ENCODE data around the gene KYNU.

The KYNU gene

DNA sequence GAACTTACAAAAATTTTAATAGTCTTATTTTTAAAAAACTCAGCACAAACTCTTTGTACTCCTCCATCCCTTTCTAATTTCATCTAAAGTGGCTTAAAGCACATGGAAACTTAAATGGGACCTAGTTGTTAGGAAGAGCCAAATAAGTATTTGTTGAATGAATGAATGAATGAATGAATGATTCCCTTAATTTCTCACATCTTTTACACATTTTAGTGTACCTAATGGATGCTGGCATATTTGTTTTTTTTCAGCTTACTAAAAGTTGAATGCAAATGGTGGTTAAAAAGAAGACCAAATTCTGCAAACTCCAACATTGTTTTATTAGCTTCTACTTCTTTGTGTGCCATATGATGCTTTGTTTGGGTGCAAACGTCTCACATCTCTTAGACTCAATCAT is 89.6 kb downstream of the KYNU start:
- DNase-seq = no peak

DNA sequence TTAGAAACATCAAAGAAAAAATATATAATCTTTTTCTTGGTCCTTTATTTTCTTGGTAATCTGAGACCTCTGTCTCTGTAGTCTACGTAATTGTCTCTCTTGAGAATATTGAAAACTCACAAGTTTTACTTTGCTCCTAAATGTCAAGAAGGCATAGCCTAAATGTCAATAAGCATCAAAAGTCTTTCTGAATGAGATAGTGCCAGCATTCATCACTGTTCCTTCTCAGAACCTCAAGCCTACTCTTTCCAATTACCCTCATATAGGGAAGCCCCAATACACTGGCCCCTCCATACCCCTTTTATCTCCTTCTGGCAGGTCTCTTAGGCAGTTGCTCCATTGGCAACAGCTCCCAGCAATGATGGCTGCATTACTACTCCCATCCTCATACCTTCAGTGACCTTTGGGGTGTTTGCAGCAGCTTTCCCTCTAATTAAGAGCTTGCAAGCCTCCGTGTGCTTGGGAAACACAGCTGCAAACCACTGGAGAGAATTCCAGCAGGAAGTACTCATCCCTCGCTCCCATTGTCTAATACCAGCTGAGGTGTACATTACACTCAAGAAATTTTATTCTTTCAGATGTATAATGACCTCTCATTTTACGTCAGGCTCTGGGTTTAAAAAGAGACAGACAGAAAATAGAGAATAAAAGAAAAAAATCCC is 95.8 kb downstream of the KYNU start:
- DNase-seq = no peak

DNA sequence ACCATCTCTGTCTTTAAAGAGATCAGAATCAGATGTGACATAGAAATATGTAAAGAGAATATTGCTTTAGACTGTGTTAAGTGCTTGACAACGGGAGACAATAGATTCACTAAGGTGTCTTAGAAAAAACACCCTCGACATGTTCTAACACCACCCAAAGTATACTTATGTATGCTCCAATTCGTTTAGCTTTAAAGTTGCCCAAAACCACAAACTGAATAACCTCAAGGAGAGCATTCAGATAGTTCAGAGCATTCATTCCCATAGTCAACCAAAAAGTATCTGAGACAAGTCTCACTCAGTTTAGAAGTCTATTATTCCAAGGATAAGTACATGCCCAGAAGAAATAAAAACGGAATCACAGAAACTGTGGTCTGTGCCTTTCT is 96.4 kb downstream of the KYNU start:
- no peak for DNase-seq

DNA sequence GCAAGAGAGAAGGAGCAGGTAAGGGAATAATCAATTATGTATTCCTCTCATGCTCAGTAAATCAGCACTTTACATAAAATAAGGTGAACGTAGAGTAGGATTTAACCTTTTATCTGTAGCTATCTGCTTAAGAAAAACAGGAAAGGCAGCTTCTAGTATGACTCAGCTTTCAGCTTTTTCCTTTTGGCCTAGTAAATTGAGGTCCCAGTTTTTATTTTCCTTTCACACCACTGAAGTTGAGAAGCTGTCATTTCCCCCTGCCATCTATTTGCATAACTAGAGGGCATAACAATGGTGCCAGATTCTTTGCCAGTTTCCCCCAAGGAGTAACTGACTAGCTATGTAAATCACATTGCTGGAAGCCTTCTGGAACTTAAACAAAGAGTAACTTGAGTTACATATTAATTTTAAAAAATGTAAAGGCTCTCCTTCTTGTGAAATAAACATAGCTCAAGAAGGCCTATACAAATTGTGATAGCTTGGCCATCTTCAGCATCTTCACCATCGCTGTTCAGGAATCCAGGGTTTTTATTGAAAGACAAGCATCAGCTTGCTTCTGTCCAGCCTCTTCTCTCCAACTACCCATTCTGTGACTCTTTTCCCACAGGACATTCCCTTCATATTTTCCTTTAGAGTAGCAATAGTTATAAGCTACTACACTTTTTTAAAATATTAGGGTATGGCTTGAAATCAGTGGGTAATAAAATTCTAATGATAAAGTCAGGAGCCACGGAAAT is 97.0 kb downstream of the KYNU start:
- DNase-seq = no peak

DNA sequence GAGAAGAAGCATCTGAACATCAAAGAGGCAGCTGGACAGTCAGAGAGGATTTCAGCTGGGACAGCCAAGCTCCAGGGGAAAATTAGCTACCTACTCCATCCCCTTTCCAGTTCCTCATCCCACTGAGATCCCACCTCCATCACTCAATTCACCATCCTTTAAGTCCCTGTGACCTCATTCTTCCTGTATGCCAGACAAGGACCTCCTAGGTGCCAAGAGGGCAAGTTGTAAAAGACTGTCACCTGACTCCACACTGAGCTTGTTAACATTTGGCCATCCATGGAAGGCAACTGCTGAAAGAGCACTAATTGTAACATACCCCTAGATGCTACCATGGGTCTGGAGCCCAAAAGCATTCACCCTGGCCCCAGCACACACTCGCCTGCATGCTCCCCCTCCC is 97.8 kb downstream of the KYNU start:
- no peak for DNase-seq

DNA sequence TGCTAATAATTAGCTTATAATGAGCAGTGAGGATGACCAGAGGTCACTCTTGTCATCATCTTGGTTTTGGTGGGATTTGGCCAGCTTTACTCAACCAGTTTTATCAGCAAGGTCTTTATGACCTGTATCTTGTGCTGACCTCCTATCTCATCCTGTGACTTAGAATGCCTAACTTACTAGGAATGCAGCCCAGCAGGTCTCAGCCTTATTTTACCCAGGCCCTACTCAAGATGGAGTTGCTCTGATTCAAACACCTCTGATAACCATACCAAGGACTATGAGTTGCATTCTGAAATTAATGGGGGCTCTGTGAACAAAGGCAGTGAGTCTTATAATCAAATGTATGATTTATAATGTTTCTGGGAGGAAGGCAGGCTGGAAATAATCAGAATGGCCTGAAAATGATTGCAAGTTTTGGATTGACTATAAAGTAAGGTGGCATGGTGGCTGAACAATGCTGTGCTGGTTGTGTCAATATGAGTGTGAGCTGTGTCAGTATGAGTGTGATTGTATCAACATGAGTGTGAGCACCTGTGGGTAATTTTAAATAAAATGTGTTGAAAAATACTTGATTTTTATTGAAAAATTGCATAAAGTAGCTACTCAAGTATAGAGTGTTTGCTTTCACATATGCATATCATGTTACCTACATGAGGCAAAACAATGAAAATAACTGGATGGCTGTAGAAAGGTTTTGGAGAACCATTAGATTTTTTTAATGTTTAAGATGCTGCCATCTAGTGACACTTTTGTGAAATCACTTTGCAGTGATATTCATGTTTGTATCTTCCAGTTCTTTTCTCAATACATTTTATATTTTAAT is 103.0 kb downstream of the KYNU start:
- DNase-seq = no peak

DNA sequence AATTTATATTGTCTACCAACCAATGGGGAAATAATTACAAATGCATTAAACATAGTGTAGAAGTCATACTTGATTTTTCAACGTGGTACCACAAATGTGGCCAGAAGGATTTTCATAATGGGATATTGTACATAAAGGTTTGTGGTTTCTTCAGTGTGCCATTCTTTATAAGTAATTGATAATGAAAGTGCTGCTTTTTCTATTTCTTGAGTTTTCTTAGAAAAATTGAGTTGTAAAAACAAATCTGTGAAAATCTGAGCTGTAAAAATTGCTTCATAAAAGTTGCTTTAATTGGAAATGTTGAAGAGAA is 103.6 kb downstream of the KYNU start:
- no peak for DNase-seq

DNA sequence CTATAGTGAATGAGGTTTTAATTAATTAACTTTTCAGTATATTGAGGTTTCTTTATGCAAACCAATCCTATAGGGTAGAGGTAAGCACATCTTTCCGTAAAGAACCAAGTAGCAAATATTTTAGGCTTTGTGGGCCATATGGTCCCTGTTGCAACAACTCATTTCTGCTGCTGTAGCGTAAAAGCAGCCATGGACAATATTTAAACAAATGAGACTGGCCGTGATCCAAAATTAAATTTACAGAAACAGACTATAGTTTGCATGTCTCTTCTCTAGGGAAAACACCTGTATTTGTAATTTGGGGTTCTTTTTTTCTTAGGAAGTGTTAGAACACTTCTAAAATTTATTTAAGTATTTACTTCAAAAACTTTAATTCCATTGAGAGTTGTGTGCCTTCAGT is 104.3 kb downstream of the KYNU start:
- no peak for DNase-seq

DNA sequence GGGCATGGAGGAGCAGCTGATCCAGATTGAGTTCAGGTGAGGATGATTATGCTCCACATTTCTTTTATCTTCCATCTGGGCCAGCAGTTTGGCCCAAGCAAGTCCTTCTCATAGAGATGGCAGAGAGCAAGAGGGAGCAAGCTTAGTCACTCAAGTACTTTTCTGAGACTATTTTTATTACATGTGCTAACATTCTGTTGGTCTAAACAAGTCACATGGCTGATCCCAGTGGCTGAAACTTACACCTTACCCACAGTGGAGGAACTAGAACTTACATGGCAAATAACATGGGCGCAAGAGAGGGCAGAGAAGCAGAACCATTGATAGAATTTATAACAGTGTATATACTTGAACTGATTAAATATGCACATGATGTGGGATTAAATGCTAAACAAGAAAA is 105.7 kb downstream of the KYNU start:
- no peak for DNase-seq

DNA sequence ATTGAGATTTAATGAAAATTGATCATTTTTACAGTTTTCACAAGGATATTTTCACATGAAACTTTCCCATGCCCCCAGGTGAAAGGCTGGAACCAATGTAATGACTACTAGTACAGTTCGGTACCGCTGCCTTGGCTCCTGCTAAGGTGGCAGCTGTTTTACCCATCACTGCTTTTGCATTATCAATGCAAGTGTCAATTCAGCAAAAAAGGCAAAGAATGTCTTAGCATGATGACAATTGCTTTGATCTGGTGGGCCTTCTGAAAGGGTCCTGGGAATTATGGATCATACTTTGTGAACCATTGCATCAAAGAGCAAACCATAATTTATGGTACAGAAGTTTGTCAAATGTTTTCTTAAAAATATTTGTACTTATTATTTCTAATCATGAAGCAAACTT is 107.2 kb downstream of the KYNU start:
- DNase-seq = no peak

DNA sequence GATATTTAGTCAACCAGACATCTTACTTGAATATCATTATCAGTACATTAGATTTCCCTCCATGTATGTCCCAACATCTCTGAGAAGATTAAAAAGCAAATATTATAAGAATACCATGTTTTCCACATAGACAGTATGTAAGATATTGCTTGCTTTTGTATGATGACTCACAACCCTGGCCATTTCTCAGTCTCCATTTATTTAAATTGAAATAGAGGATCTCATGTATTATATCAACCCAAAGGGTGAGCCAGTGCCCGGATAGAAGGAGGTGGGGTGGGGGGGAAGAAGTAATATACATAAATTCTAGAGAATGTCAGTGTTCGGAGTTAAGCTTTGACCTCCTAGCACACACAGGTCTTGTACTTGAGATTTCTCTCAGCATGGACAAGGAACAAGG is 109.6 kb downstream of the KYNU start:
- no peak for DNase-seq

DNA sequence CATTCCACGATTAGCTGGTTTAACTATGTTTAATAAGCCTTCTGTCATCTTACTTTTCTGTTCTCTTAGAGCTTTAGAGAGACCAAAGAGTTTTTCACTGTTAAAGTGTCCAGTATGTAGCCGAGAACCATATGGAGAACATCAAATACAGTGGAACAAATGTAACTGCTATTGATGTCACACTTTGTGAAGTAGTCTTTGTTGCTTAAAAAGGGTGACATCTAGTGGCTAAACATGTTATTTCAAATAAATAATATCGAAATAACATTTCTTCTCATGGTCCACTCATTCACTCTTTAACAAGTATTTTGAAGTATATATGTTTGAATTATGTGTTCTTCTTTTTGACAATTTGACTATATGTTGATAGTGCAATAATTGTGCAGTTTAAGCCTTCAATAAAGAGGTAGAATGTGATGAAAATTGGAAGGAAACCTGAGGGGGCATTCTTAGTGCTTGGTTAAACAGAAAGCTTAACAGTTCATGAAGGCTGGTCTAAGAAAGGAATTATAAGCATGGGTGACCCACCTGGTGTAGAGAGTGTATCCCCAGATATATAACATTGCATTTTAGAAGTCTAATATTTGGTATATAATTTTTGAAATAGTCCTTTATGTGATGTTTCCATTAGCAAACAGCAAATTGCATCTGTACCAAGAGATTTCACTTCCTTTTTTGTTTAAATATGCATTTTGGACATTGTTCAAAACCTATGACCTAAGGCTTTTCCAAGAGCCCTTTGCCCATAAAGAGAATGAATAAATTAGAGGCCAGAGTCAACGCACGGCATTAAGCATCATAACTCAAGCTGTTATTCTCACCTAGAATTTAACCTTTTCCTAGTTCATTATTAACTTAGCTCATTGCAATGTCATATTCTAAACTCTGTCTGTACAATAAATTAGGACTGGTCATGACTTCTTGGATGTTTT is 112.1 kb downstream of the KYNU start:
- no peak for DNase-seq

DNA sequence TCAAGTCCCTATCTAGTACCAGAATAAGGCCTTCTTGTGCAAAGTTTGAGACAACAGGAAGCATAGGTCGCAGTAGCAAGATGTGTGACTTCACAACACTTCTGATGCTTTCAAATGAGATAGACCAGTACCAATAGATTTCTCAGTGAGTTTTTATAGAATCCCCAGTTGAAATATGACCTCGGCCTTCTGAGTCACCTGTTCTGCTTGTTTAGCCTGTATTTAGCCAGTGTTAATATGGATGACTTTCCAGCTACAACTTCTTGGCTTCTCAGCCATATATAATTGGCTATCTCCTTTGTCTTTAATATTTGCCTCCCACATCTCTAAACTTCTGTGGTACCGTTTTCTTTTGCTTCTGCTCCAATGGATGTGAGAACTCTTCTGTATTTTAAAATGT is 113.8 kb downstream of the KYNU start:
- no peak for DNase-seq

DNA sequence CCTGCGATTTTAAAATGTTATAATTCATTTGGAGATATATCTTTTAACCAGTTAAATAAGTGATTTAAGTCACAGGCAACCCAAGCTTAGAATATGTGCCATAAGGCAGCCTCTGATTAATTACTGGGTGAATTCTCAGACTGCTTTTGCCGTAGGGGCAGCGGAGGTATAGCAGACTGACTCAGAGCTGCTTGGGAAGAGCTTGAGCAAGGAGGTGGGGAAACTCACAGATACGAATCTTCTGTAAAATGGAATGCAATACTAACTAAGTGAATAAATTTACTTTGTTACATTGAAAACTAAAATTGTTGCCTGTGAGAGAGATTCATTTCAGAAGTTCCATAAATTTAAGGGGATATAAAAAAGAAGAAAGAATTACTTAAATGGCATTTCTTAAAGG is 115.4 kb downstream of the KYNU start:
- DNase-seq = no peak

DNA sequence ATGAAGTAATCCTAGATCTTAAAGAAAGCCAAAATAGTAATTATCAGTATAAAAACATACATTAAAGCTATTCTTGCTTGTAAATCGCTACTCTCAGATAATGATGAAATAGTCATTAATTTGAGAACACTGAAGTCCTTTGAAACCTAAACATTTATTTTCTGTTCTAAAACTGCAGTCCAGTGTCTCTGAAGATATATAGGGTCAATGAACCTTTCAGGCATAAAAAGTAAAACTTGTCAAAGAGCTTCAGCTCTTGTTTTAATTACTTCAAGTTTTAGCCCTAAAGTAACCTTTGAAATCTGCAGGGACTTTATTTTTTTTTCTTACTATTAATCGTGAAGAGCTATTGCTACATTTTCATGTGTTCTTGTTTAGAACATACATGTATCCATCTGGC is 116.3 kb downstream of the KYNU start:
- no peak for DNase-seq

DNA sequence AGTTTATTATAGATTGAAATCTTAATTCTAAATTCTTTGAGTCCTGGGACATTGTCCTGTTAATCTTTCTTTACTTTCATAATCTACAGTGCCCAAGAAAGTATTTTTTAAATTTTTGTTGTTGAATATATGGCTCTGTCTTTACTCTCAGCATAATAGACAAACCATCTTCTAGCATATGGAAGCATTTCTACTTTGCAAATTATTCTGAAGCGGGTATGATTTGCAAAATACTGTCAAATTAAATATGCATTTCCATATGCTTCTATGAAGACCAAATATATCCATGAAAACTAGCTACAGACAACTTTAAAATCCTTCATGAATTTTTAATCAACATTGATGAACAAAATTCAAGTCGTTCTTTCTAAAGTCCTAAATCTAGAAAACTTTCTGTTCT is 117.2 kb downstream of the KYNU start:
- DNase-seq = no peak

DNA sequence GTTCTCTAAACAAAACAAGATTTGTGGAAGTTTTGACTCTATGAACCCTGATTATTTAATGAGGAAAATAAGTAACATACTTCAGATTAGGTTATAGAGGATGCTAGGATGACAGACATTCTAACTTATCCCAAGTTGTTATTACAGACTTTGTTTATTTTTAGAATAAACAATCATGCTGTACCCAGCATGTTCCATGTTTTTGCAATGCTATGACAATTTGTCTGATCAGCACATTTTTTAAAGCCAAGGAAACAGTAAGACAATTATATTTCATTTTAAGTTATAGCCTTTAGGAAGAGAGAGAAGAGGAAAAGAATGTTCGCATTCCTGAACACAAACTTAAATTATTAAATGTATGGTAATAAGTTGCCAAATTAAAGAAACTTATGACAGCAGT is 119.8 kb downstream of the KYNU start:
- DNase-seq = no peak

DNA sequence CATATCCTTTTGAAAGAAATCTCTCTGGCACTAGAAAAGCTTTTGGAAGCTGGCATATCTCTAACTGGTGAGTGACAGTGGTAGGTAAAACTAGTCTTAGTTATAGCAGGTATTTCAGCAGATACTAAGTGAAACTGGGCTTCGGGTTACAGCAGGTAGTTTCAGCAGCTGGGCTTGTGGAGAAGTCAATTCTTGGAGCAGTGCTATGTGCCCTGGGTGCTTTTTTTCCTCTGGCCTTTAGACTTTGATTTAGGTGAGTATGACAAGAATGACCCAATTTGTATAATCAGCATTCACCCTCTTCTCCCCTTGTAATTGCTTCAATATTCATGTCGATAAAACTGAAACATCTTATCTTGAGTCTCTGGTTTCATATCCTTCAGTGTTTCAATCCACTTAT is 123.1 kb downstream of the KYNU start:
- DNase-seq = no peak

DNA sequence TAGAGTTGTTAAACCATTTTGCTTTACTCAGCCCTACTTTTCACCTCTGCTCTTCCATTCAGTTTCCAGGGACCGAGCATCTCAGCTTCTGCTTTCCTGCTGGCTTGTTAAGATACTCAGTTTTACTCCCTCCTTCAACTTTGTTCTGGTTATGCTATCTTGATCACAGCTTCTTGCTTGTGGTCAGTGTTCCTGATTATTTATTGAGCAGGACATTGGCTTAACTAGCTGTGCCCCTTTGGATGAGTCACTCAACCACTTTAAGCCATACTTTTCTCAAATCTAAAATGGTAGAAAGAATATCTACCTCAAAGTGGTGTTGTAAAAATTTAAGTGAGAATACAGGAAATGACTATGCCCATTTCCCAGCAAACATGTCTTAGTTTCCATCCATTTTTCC is 124.0 kb downstream of the KYNU start:
- DNase-seq = no peak

DNA sequence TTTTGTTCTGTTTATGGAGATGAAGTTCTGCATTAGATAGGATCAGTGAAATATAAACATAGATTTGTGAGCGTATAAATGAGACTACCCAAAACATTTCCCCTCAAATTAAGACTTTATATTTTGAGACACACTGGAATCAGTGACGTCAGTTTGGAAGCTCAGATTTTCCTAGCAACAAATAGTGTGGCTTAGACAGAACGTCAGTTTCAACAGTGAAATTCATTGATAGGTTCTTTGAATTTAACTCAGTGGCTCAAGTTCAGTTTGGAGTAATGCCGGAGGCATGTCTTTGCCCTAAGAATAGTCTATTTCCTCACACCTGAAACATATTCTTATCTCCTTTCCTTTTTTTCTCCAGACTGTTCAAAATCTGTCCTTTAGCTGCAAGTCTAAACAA is 138.2 kb downstream of the KYNU start:
- no peak for DNase-seq

DNA sequence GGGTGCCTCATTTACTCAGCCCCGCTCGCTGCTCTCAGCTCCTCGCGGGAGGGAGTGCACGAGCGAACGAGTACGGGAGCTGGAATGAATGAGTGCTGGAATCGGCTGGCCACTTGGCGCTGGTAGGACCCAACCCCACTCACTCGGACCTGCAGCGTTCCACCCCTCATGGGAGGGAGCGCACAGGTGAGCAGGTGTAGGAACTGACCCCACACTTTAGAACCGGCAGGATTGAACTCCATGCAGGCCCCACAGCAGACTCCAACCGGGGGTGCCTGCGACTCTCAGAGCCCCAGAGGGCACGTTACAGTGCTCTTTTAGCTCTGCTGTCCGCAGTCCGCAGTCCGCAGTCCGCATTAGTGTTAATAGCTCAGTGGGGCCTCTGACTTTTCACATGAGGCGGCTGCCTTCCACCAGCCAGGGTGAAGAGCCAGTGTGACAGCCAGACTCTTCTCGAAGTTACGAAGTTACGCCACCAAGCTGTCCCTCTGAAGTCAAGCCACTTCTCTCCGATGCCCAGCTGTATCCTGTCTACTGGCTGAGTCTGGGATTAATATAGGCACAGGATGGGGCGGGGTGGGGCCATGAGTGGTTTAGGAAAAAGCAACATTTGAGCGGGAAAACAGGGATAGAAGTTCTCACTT is 149.1 kb downstream of the KYNU start:
- DNase-seq = no peak

DNA sequence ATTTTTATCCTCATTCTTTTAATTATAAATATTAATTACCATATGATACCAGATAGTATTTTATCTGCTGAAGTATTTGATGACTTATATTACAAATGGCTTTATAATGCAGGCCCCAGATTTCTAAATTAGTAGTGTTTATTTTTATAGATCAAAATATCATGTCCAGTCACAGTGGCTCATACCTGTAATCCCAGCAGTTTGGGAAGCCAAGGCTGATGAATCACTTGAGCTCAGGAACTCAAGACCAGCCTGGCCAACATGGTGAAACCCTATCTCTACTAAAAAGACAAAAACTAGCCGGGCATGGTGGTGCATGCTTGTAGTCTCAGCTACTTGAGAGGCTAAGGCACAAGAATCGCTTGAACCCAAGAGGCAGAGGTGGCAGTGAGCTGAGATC is 151.7 kb downstream of the KYNU start:
- no peak for DNase-seq

DNA sequence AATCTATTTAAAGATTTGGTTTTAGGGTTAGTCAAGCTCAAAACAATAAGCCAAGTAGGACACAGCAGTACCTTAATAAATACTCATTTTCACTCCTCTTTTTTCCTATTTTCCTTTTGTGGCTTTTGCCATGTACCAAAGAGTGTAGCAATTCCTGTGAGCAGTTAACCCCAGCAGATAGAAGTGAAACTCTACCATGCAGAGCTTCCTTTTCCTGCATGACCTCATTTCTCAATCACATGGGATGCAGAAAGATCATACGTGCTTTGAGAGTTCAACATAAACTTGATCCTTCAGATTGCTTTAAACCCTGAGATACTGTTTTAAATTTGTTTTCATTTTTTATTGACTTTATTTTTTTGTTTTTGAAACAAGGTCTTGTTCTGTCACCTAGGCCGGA is 152.7 kb downstream of the KYNU start:
- DNase-seq = no peak
